GM12874 (cell line): ENCODE data around the gene MEIS2.

Experiments used
- TF ChIP-seq, protein P1 (sequence below): IDR thresholded peaks from 2 replicates; pipeline ENCODE4 v1.5.1; 2011; ENCODE audit warnings: low read depth, mild to moderate bottlenecking, control low read depth, low read length, moderate library complexity; ENCODE audit not compliant: insufficient read depth

The MEIS2 gene

GRCh38 chr15:36844534-36844998 lies 255.8 kb downstream of the MEIS2 start:
- TF ChIP-seq, protein P1, sequence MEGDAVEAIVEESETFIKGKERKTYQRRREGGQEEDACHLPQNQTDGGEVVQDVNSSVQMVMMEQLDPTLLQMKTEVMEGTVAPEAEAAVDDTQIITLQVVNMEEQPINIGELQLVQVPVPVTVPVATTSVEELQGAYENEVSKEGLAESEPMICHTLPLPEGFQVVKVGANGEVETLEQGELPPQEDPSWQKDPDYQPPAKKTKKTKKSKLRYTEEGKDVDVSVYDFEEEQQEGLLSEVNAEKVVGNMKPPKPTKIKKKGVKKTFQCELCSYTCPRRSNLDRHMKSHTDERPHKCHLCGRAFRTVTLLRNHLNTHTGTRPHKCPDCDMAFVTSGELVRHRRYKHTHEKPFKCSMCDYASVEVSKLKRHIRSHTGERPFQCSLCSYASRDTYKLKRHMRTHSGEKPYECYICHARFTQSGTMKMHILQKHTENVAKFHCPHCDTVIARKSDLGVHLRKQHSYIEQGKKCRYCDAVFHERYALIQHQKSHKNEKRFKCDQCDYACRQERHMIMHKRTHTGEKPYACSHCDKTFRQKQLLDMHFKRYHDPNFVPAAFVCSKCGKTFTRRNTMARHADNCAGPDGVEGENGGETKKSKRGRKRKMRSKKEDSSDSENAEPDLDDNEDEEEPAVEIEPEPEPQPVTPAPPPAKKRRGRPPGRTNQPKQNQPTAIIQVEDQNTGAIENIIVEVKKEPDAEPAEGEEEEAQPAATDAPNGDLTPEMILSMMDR: no peak

DNA sequence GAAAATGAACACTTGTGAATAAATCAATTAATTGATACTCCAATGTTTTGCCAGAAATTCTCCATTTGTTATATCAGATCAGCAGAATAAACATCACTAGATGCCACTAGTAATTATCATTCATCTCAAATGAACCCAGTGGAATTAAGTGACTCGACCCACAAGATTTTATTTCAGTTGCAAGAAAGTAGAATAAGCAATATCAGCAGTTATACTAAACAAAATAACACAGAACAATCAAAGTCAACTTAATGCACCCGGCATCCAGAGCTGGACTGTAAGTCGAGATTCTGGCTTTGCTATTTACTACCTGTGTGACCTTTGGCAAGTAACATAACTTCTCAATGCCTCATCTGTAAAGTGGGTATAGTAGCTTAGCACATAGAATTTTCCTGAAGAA lies 256.5 kb downstream of the MEIS2 start:
- TF ChIP-seq, protein P1: no peak

GRCh38 chr15:36841193-36841592 lies 259.2 kb downstream of the MEIS2 start:
- TF ChIP-seq, protein P1: no peak
